Right lobe of liver (tissue), 6 donors: ENCODE results near the gene BHLHE40. TPM values are rescaled to one million over a fixed set of nuclear protein-coding genes. Genes with fewer than 3 reads are reported as not detected.
A peak's percentile ranks its signal among the peaks of the same experiment; 100 is the strongest.

Source experiments
- ATAC-seq, 4 donors: fragments of 200-7000 bp; cut with Tn5 transposase; one replicate each; pipeline ENCODE4 v1.9.1; 2020; ENCODE audit warnings: mild to moderate bottlenecking in 4 of 4, moderate library complexity in 4 of 4
- DNase-seq, 3 donors: peaks; one replicate each; pipeline ENCODE4 v3.0.0-alpha.2; 2020
- H3K27ac ChIP-seq, 3 donors: fragments of 200-600 bp; one replicate each; pipeline ENCODE4 v1.8.0; 2022
- H3K27me3 ChIP-seq, 2 donors: fragments of 200-600 bp; one replicate each; pipeline ENCODE4 v1.8.0; 2022
- H3K36me3 ChIP-seq, 4 donors: fragments of 200-600 bp; sonication (generic) in 1 of 4; one replicate each; pipeline versions ENCODE4 v1.5.1 to v1.8.0; 2017 to 2022; ENCODE audit warnings: control low read depth in 1 of 4
- H3K4me1 ChIP-seq, 4 donors: fragments of 200-600 bp; sonication (generic) in 1 of 4; one replicate each; pipeline versions ENCODE4 v1.5.1 to v1.8.0; 2017 to 2022; ENCODE audit warnings: control low read depth in 1 of 4
- H3K4me3 ChIP-seq, 3 donors: fragments of 200-600 bp; one replicate each; pipeline ENCODE4 v1.8.0; 2022
- H3K9me3 ChIP-seq, 4 donors: fragments of 200-600 bp; sonication (generic) in 1 of 4; one replicate each; pipeline versions ENCODE4 v1.5.1 to v1.8.0; 2017 to 2022; ENCODE audit warnings: control low read depth in 1 of 4
- POLR2A ChIP-seq: fragments of 450-650 bp; IDR thresholded peaks from one replicate; pipeline ENCODE4 v1.6.1; 2017; ENCODE audit warnings: antibody characterized with exemption, mild to moderate bottlenecking
- WGBS: methylation state at CpG from one replicate; pipeline ENCODE4 v1.1.6; 2018; ENCODE audit warnings: low coverage, low lambda C conversion rate; ENCODE audit not compliant: insufficient coverage; ENCODE audit errors: missing lambda C conversion rate; 5-methylcytosine and 5-hydroxymethylcytosine counted together
- intact Hi-C, 2 donors: fragments of 100-400 bp; cut with DNase I; formaldehyde crosslinking; loops; one replicate each; pipeline versions ENCODE4 v1.11.2 to v1.14.1; 2022
- total RNA-seq, 6 experiments: library from RNA; depleted of rRNA in 2 of 6; stranded (reverse); fragments of >200 nt in 2 of 6; fragmentation: NEBNext Ultra II Directional in 3 of 6; extraction: Animal tissue kit (Norgen Biotek cat#: 25700) in 3 of 6; gene quantifications; one replicate each; pipeline versions ENCODE4 v1.1.0 to v1.2.4, GENCODE V29; 2016 to 2023
- TF ChIP-seq, protein P1 (sequence below), 4 donors: fragments of 200-600 bp in 3 of 4; fragments of 450-650 bp in 1 of 4; IDR thresholded peaks; one replicate each; pipeline versions ENCODE4 v1.5.1 to v1.8.0; 2016 to 2022; ENCODE audit warnings: antibody characterized with exemption in 4 of 4, mild to moderate bottlenecking in 2 of 4
- donor health status: DM: no; HTN: yes; CAD: no.
- donor health status: DM: no; HTN: no; CAD: no.
- donor health status: DM: no; HTN: no; CAD: no.
- donor health status: DM: no; HTN: yes; CAD: no.
- donor health status: DM: no; HTN: yes; CAD: no.

The BHLHE40 gene
- total RNA-seq, 6 experiments from 2014 or later: 19.0 to 170 (median 57.7) TPM

DNA sequence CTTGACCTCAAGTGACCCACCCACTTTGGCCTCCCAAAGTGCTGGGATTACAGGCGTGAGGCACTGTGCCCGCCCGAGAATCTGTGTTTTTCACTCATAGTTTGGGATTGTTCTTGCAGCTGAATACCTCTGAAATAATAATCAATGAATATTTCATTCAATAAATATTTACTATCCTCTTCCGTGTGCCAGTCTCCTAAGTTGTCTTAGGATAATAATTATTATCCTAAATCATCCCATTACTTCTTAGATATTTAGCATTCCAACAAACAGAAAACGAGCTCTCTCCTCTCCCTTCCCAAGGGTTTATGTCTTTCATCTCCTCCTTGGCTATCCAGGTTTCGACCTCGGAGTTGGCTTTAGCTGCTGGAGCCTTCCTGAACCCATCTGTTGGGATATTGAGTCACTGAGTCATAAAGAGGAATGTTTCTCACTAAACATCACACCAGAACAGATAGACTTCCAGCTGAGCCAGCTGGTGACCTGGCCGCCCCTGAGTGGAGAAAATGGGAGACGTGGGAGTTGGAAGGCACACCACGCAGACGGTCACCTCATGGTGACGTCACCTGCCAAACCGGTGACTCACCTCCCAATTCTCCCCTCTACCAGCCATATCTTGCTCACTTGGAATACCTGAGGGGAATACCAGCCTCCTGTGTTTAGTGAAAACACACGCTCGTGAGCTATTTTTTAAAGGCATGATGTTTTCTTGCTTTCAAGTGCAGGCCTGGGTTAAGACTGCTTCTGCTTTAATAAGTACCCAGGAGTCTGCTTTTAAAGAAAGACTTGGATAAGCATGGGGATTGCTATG lies 43.9 kb downstream of the BHLHE40 start:
- Histone ChIP-seq H3K27ac (no peak overlapping the region), H3K4me1 (no peaks in the 10 kb centered on the region), H3K9me3 (no peaks in the 10 kb centered on the region), H3K27me3 (no peaks in the 10 kb centered on the region), H3K36me3 (no peaks in the 10 kb centered on the region), H3K4me3 (no peak overlapping the region)
- DNase-seq: peak in 1 of 3 donors; percentile 60
- TF ChIP-seq, protein P1, sequence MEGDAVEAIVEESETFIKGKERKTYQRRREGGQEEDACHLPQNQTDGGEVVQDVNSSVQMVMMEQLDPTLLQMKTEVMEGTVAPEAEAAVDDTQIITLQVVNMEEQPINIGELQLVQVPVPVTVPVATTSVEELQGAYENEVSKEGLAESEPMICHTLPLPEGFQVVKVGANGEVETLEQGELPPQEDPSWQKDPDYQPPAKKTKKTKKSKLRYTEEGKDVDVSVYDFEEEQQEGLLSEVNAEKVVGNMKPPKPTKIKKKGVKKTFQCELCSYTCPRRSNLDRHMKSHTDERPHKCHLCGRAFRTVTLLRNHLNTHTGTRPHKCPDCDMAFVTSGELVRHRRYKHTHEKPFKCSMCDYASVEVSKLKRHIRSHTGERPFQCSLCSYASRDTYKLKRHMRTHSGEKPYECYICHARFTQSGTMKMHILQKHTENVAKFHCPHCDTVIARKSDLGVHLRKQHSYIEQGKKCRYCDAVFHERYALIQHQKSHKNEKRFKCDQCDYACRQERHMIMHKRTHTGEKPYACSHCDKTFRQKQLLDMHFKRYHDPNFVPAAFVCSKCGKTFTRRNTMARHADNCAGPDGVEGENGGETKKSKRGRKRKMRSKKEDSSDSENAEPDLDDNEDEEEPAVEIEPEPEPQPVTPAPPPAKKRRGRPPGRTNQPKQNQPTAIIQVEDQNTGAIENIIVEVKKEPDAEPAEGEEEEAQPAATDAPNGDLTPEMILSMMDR (IDR thresholded peaks at IDR 0.05): no peak
- TF ChIP-seq POLR2A: no peak
- intact Hi-C loops: no loop called here
- peak in 1 of 4 donors; percentile 27 for ATAC-seq
- 62% methylated on average over 14 of the region's 15 CpGs for WGBS

DNA sequence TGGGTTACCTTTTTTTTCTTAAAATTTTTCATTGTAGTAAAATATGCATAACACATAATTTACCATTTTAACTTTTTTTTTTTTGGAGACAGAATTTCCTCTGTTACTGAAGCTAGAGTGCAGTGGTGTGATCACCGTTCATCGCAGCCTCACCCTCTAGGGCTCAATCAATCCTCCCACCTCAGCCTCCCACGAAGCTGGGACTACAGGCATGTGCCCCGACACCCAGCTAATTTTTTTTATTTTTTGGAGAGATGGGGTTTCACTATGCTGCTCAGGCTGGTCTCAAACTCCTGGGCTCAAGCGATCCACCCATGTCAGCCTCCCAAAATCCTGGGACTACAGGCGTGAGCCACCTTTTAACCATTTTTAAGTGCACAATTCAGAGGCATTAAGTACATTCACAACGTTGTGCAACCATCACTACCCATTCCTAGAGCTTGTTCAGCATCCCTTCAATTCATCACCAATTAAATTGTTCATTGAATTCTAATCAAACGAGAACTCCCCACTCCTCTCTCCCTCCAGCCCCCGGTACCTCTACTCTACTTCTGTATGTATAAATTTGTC lies 44.6 kb downstream of the BHLHE40 start:
- ATAC-seq (no peak), DNase-seq (no peak)
- no peaks in the 10 kb centered on the region for H3K36me3 ChIP-seq
- H3K27ac ChIP-seq: no peak overlapping the region
- no peaks in the 10 kb centered on the region for H3K9me3 ChIP-seq
- H3K4me3 ChIP-seq: no peak overlapping the region
- no peaks in the 10 kb centered on the region for H3K27me3 ChIP-seq
- TF ChIP-seq, protein P1 (IDR thresholded peaks at IDR 0.05): no peak
- no peak for TF ChIP-seq POLR2A
- intact Hi-C loops: no loop called here
- WGBS: 88% methylated on average over 8 of the region's 9 CpGs
- H3K4me1 ChIP-seq: no peaks in the 10 kb centered on the region

DNA sequence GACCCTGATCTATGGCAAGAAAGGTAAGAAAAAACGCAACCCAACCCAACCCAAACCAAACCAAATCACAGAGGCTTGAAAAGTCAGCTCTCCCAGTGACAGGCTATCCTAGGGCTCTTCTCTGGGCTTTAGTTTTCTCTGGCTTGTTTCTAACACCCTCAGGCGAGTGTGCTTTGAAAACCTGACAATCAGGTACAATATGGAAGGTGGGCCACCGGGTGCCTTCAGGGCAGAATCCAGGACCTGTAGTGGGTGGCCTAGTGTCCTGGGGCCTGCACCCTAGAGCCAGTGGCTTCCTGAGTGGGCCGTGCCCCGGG lies 46.8 kb downstream of the BHLHE40 start:
- TF ChIP-seq, protein P1 (IDR thresholded peaks at IDR 0.05): no peak
- TF ChIP-seq POLR2A: no peak
- DNase-seq (no peak), ATAC-seq (no peak)
- Histone ChIP-seq H3K36me3 (no peaks in the 10 kb centered on the region), H3K4me1 (no peaks in the 10 kb centered on the region), H3K27ac (peak overlapping the region in 2 of 3 donors; percentile 34 to 88), H3K4me3 (peak overlapping the region in 1 of 3 donors; percentile 52), H3K9me3 (no peaks in the 10 kb centered on the region), H3K27me3 (no peaks in the 10 kb centered on the region)
- intact Hi-C loops: no loop called here
- 82% methylated on average over 3 of the region's 5 CpGs for WGBS

DNA sequence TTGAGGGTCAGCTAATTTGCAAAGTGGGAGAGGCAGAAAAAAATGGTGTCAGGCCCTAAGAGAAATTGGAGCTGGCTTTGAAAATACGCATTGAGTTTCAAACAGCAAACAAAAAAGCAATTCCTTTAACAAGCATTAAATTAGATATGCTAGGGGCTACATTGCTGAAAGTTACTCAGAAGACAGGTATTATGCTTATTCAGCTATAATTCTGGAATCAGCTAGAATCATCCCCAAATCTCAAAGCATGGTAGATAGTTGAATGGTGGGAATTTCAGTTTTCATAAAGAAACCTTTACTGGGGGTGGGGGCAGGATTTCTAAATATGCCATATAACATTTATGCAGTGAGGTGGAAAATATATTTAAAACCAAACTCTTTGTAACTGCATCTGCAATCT lies 50.5 kb downstream of the BHLHE40 start:
- TF ChIP-seq, protein P1 (IDR thresholded peaks at IDR 0.05): no peak
- no peak for TF ChIP-seq POLR2A
- DNase-seq: no peak
- H3K36me3 ChIP-seq: no peaks in the 10 kb centered on the region
- no peak overlapping the region for H3K27ac ChIP-seq
- 88% methylated on average over 1 of the region's 1 CpG for WGBS
- no peak for ATAC-seq
- intact Hi-C loops: no loop called here
- H3K4me3 ChIP-seq: no peak overlapping the region
- no peaks in the 10 kb centered on the region for H3K9me3 ChIP-seq
- H3K27me3 ChIP-seq: no peaks in the 10 kb centered on the region
- no peaks in the 10 kb centered on the region for H3K4me1 ChIP-seq
